ENCODE measurements around the gene MLLT11.

Gene MLLT11, protein sequence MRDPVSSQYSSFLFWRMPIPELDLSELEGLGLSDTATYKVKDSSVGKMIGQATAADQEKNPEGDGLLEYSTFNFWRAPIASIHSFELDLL

DNA sequence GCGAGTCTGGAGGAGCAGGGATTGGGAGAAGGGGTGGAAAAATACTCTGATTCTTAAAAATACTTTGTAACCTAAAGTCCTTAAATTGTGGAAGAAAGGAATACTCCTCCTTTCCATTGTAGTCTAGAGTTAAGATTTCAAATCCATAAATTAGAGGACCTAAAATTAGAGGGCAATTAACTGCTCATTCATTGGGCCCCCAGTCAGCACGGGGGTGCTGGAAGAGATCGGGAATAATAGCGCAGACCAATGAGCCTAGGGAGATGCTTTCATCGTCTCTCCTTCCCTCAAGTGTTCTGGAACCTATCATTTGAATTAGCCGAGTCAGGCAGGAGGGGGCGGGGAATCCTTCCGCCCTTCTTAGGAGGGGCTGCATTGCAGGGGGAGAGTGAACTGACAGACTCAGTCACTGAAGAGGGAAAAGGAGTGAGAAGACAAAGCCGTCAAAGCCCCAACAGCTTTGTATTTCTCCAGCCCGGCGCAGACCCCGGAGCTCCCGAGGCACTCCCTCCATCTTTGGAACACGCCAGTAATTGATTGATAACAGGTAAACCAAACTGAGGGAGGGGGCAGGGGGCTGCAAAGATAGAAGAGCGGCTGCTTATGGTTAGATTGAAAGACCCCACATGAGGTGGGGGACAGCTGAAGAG, at the start of gene MLLT11:
TSS of gene MLLT11 (plus strand) at position 391 of the 650 bp plus-strand sequence. CDS start 6,828 bp downstream, outside the sequence.
- DNase-seq = no peak

GRCh38 chr1:151011154-151011850, 48.9 kb upstream of the MLLT11 start:
- DNase-seq = no peak

- DNase-seq = no peak
These were observed 47.3 kb upstream of the MLLT11 start for GRCh38 chr1:151012684-151013471.

- no peak for DNase-seq
These were observed 46.7 kb upstream of the MLLT11 start for GRCh38 chr1:151013518-151013917.

- DNase-seq = peak; percentile 74 to 76
These were observed 35.6 kb upstream of the MLLT11 start for GRCh38 chr1:151024540-151025146.

DNA sequence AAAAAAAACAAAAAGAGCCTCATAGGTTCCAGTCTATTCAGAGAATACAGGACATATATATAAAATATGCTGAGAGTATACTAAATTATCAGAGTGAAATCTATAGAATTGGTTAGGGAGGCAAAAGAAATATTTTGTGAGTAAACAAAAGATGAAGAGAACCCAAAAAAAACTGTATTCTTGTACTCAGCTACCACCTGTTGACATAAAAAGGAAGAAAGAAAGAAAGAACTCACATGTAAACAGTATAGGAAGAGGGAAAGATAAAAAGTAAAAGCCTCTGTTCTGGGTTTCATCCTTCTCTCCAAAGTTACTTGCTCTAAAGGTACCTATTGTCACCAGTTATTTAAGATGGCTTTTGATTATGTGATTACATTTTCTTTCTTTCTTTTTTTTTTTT, 33.7 kb upstream of the MLLT11 start:
- DNase-seq = no peak

DNA sequence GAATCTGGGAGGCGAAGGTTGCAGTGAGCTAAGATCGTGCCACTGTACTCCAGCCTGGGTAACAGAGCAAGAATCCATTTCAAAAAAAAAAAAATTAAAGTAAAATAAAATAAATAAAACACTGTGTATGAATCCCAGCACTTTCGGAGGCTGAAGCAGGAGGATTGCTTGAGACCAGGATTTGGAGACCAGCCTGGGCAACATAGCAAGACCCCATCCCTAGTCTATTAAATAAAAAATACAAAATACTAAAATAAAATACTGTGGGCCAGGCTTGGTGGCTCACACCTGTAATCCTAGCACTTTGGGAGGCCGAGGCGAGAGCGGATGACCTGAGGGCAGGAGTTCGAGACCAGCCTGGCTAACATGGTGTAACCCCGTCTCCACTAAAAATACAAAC, 28.0 kb upstream of the MLLT11 start:
- no peak for DNase-seq

GRCh38 chr1:151035167-151035566, 25.0 kb upstream of the MLLT11 start:
- no peak for DNase-seq

DNA sequence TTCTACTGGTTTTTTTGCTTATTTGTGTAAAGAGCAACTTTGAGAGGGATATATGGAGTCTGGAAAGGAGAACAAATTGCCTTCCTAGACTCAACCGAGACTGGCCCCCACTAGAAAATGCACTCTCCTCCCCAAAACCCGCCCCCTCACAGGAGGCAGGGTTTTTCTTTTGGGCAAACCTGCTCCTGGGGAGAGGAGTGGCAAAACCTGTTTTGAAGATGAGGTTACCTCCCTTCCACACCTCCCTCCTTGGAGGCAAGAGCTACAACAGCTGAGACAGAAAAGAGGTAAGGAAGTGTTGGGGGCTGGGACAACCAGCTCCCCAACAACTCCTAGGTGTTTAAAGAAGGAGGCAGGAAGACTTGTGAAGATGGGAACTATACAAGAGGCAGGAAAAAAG, 23.8 kb upstream of the MLLT11 start, which contains the start of gene BNIPL:
TSS of gene BNIPL (plus strand) at position 231 of the 400 bp plus-strand sequence. CDS start at position 371, 140 bp downstream.
- no peak for DNase-seq

- DNase-seq = no peak
These were observed 23.2 kb upstream of the MLLT11 start for GRCh38 chr1:151037032-151037431.

GRCh38 chr1:151039521-151039920, 20.7 kb upstream of the MLLT11 start:
- no peak for DNase-seq

DNA sequence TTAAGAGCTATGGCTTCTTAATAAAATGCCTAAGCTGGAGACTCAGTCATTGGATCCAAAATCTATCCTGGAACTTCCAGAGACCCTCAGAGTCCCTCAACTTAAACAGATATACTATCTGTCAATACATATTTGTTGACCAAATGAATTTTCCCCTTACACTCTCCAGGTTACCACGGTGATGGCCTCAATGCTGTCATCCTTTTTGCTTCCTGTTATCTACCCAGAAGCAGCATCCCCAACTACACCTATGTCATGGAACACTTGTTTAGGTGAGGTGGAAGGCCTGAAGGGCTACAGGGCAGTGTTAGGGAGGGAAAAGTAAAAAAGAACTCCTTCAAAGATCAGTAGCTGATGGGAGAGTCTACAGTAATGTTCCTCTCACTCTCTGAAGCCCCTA, 17.0 kb upstream of the MLLT11 start:
- DNase-seq = no peak

GRCh38 chr1:151047591-151047924, 12.6 kb upstream of the MLLT11 start, which contains the start of gene C1orf56:
C1orf56 (plus strand) TSS chr1:151047751; CDS start chr1:151047848, 97 bp downstream.
- DNase-seq = peak; percentile 32 to 43

- DNase-seq = peak; percentile 59 to 70
These were observed 12.1 kb upstream of the MLLT11 start for GRCh38 chr1:151047925-151048644.

GRCh38 chr1:151048645-151049032, 11.6 kb upstream of the MLLT11 start:
- DNase-seq = no peak

DNA sequence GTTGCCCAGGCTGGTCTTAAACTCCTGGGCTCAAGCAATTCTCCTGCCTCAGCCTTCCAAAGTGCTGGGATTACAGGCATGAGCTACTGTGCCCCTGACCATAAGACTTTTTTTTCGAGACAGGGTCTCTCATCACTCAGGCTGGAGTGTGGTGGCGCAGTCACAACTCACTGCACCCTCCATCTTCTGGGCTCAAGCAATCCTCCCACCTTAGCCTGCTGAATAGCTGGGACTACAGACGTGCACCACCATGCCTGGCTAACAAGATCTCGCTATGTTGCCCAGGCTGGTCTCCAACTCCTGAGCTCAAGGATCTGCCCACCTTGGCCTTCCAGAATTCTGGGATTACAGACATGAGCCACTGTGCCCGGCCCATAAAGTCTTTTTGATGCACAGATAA, 10.7 kb upstream of the MLLT11 start:
- DNase-seq = no peak

DNA sequence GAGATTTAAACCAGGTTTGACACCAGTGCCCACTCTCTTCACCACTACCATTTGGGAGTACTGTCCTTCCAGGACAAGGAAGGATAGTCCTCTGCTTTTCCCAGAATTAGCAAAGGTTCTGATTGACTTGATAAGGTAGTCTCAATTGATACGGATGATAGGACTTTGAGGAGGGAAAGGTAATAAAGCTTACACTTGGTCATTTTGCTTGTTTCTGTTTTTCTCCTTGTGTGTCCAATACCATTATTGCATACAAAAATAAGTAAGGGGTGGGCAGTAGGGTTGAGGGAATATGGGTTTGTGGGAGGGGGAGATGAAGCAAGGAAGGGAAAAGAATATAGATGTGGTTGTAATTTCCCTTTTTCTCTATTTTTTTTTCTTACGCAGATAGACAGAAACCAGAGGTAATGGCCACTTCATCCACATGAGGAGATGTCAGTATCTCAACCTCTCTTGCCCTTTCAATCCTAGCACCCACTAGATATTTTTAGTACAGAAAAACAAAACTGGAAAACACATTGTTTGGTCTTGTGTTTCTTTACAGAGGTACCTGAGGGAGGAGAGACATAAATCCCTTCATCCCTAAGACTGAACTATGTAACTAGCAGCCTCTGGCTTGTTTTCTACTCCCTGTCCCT, 10.0 kb upstream of the MLLT11 start:
- DNase-seq = no peak

- DNase-seq = no peak
These were observed 8.7 kb upstream of the MLLT11 start for GRCh38 chr1:151051356-151052009.

GRCh38 chr1:151054971-151055547, 5.1 kb upstream of the MLLT11 start:
- no peak for DNase-seq

DNA sequence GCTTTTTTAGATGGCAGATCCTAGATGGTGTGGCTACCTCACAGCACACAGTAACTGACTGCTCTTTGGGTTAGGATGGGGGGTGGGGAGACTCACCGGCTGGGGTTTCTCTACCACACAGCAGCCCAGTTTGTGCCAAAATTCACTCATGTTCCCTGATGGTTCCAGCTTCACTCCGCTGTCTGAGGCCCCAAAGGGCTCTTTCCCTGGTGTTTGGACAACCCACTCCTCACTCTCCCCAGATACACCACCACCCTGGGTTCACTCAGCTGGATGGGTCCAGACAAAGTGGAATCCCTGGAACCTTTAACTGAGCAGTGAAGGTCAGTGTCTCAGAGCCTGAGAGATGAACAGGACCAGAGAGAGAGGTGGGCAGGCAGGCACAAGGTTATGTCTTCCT, 4.6 kb upstream of the MLLT11 start:
- no peak for DNase-seq

GRCh38 chr1:151056149-151056548, 4.0 kb upstream of the MLLT11 start:
- DNase-seq = peak; percentile 37 to 43

All from AML-193 (cell line).